Measurements from ENCODE around the gene DENND1A.

GRCh38 chr9:123397975-123398374 lies 532.0 kb downstream of the DENND1A start:
- TF ChIP-seq ZNF274 (IDR thresholded peaks at IDR 0.05; ENCODE audit: low read depth, low read length) (no peak), YY1 (IDR thresholded peaks at IDR 0.05; ENCODE audit: insufficient read depth, insufficient read length) (no peak)

All from NT2/D1 (cell line).